GM23338 (cell line): ENCODE measurements around the gene CABYR. TPM values are rescaled to one million over a fixed set of nuclear protein-coding genes. Genes with fewer than 3 reads are reported as not detected.

Experiments
- ATAC-seq: fragments of 200-7000 bp; cut with Tn5 transposase; 3 replicates; pipeline ENCODE4 v1.9.1; 2020
- DNase-seq: peaks from one replicate; pipeline ENCODE4 v3.0.0-alpha.2; 2015; ENCODE audit warnings: low spot score
- H2AFZ ChIP-seq: fragments of 200-600 bp; sonication (generic); 2 replicates; pipeline ENCODE4 v1.8.0; 2016; ENCODE audit warnings: antibody characterized with exemption, mild to moderate bottlenecking, moderate library complexity
- H3F3A ChIP-seq: fragments of 200-600 bp; sonication (generic); replicated peaks from 2 replicates; pipeline ENCODE4 v1.8.0; 2017; ENCODE audit warnings: antibody characterized with exemption, mixed run types, low read depth
- H3K27ac ChIP-seq: fragments of 200-600 bp; sonication (generic); 2 replicates; pipeline ENCODE4 v1.6.1; 2016; ENCODE audit warnings: low read depth
- H3K27me3 ChIP-seq: fragments of 200-600 bp; sonication (generic); 2 replicates; pipeline ENCODE4 v1.8.0; 2016; ENCODE audit warnings: mild to moderate bottlenecking, mixed run types, moderate library complexity; ENCODE audit not compliant: insufficient read depth
- H3K36me3 ChIP-seq: fragments of 200-600 bp; sonication (generic); 2 replicates; pipeline ENCODE4 v1.8.0; 2016; ENCODE audit warnings: mild to moderate bottlenecking; ENCODE audit not compliant: insufficient read depth
- H3K4me1 ChIP-seq: fragments of 200-600 bp; sonication (generic); 2 replicates; pipeline ENCODE4 v1.8.0; 2016; ENCODE audit warnings: mild to moderate bottlenecking, moderate library complexity; ENCODE audit not compliant: insufficient read depth
- H3K4me2 ChIP-seq: fragments of 200-600 bp; sonication (generic); 2 replicates; pipeline ENCODE4 v1.7.1; 2017; ENCODE audit warnings: mixed run types
- H3K4me3 ChIP-seq: fragments of 200-600 bp; sonication (generic); 2 replicates; pipeline ENCODE4 v1.6.1; 2016; ENCODE audit warnings: mixed run types
- H3K79me2 ChIP-seq: fragments of 200-600 bp; sonication (generic); replicated peaks from 2 replicates; pipeline ENCODE4 v1.8.0; 2017; ENCODE audit warnings: mild to moderate bottlenecking; ENCODE audit not compliant: insufficient read depth
- H3K9me2 ChIP-seq: fragments of 200-600 bp; sonication (generic); 2 replicates; pipeline ENCODE4 v1.8.0; 2017; ENCODE audit not compliant: insufficient read depth
- H4K20me1 ChIP-seq: fragments of 200-600 bp; sonication (generic); replicated peaks from 2 replicates; pipeline ENCODE4 v1.8.0; 2017; ENCODE audit warnings: mild to moderate bottlenecking; ENCODE audit not compliant: insufficient read depth
- H3K27ac Mint-ChIP-seq: 2 replicates; pipeline ENCODE4 v1.8.0; 2020; ENCODE audit warnings: inconsistent platforms, mild to moderate bottlenecking, moderate library complexity, mixed read lengths
- H3K27me3 Mint-ChIP-seq: 3 replicates; pipeline ENCODE4 v1.8.0; 2022; ENCODE audit warnings: low read depth, mild to moderate bottlenecking, moderate library complexity, mixed read lengths, inconsistent platforms; ENCODE audit not compliant: insufficient read depth, poor library complexity
- H3K36me3 Mint-ChIP-seq: 3 replicates; pipeline ENCODE4 v1.8.0; 2021; ENCODE audit warnings: low read depth, mild to moderate bottlenecking, inconsistent platforms, moderate library complexity, mixed read lengths
- H3K4me1 Mint-ChIP-seq: 3 replicates; pipeline ENCODE4 v1.8.0; 2020; ENCODE audit warnings: mild to moderate bottlenecking, inconsistent platforms, mixed read lengths
- H3K4me3 Mint-ChIP-seq: 3 replicates; pipeline ENCODE4 v1.8.0; 2021; ENCODE audit warnings: moderate library complexity, mild to moderate bottlenecking, inconsistent platforms, mixed read lengths
- H3K9me3 Mint-ChIP-seq: 3 replicates; pipeline ENCODE4 v1.8.0; 2020; ENCODE audit warnings: moderate library complexity, mild to moderate bottlenecking, inconsistent platforms, mixed read lengths
- CREB1 ChIP-seq: fragments of 250-450 bp; sonication (Bioruptor Pico); IDR thresholded peaks from 2 replicates; pipeline ENCODE4 v1.5.0; 2020; ENCODE audit warnings: low read depth, mild to moderate bottlenecking, moderate library complexity
- EZH2 ChIP-seq: fragments of 200-600 bp; sonication (generic); IDR thresholded peaks from one replicate; pipeline ENCODE4 v1.8.0; 2017; ENCODE audit warnings: antibody characterized with exemption, mild to moderate bottlenecking, low read depth; ENCODE audit not compliant: unreplicated experiment
- EZH2phosphoT487 ChIP-seq: fragments of 200-600 bp; sonication (generic); IDR thresholded peaks from one replicate; pipeline ENCODE4 v1.8.1; 2018; ENCODE audit warnings: antibody characterized with exemption; ENCODE audit not compliant: unreplicated experiment
- JUNB ChIP-seq: IDR thresholded peaks from one replicate; pipeline ENCODE4 v1.6.1; 2016; ENCODE audit warnings: antibody characterized with exemption; ENCODE audit not compliant: unreplicated experiment
- NANOG ChIP-seq: IDR thresholded peaks from 2 replicates; pipeline ENCODE4 v1.6.1; 2016; ENCODE audit warnings: antibody characterized with exemption, borderline replicate concordance
- POLR2AphosphoS5 ChIP-seq: IDR thresholded peaks from 2 replicates; pipeline ENCODE4 v1.6.1; 2016; ENCODE audit warnings: antibody characterized with exemption, low read depth
- REST ChIP-seq: IDR thresholded peaks from one replicate; pipeline ENCODE4 v1.6.1; 2018; ENCODE audit warnings: antibody characterized with exemption; ENCODE audit not compliant: unreplicated experiment
- STAT1 ChIP-seq: IDR thresholded peaks from one replicate; pipeline ENCODE4 v1.6.1; 2016; ENCODE audit warnings: antibody characterized with exemption; ENCODE audit not compliant: unreplicated experiment
- ZNF331 ChIP-seq: fragments of 250-450 bp; sonication (Bioruptor Pico); IDR thresholded peaks from 2 replicates; pipeline ENCODE4 v1.5.0; 2020; ENCODE audit warnings: low read depth, mild to moderate bottlenecking, moderate library complexity
- polyA plus RNA-seq: library from polyadenylated mRNA; unstranded; fragments of >200 nt; fragmentation: Nextera tagmentation; extraction: Ambion mirVana; gene quantifications from 2 replicates; pipeline ENCODE4 v1.2.1, GENCODE V29; 2016
- total RNA-seq: library from RNA; depleted of rRNA; stranded (reverse); fragments of >200 nt; shearing (Covaris generic); gene quantifications from 2 replicates; pipeline ENCODE4 v1.2.3, GENCODE V29; 2014

Gene CABYR
- total and polyA plus RNA-seq, 2 experiments from 2014 or later = 24.0 to 48.4 TPM

GRCh38 chr18:24130494-24130893 is 8.4 kb upstream of the CABYR start:
- H3K4me1 ChIP-seq = no peaks in the 10 kb centered on the region
- no peak for DNase-seq
- no peaks in the 10 kb centered on the region for H3K79me2 ChIP-seq
- H3K27ac Mint-ChIP-seq = no peak overlapping the region
- H3K9me3 Mint-ChIP-seq = no peaks in the 10 kb centered on the region
- no peak overlapping the region for H3K4me3 ChIP-seq
- H3K36me3 Mint-ChIP-seq = peaks cover 6% of the 10 kb centered on the region; the same call in 1 of the 3 replicates
- H3K4me3 Mint-ChIP-seq = no peak overlapping the region
- TF ChIP-seq STAT1 = no peak
- no peaks in the 10 kb centered on the region for H4K20me1 ChIP-seq
- H3K9me2 ChIP-seq = no peaks in the 10 kb centered on the region
- no peaks in the 10 kb centered on the region for H3K4me1 Mint-ChIP-seq
- H3K27ac ChIP-seq = no peak overlapping the region
- no peak for ATAC-seq
- H3K27me3 Mint-ChIP-seq = peaks cover 2% of the 10 kb centered on the region
- no peaks in the 10 kb centered on the region for H3K27me3 ChIP-seq
- no peak overlapping the region for H3K4me2 ChIP-seq
- no peak overlapping the region for H2AFZ ChIP-seq
- H3F3A ChIP-seq = no peaks in the 10 kb centered on the region
- peaks cover 38% of the 10 kb centered on the region for H3K36me3 ChIP-seq

GRCh38 chr18:24136967-24137373 is 1.9 kb upstream of the CABYR start:
- Histone ChIP-seq H3K27ac (peak overlapping the region; percentile 97), H2AFZ (no peak overlapping the region), H3K4me3 (no peak overlapping the region), H3K27me3 (no peaks in the 10 kb centered on the region), H3K9me2 (no peaks in the 10 kb centered on the region), H3K4me1 (peaks cover 26% of the 10 kb centered on the region), H4K20me1 (no peaks in the 10 kb centered on the region), H3K4me2 (peak overlapping the region; percentile 14; the same call in 1 of the 2 replicates), H3F3A (peaks cover 5% of the 10 kb centered on the region; the same call in 1 of the 2 replicates), H3K79me2 (peaks cover 17% of the 10 kb centered on the region), H3K36me3 (peaks cover 16% of the 10 kb centered on the region)
- Mint-ChIP-seq H3K9me3 (peaks cover 2% of the 10 kb centered on the region; the same call in 1 of the 3 replicates), H3K4me1 (peaks cover 27% of the 10 kb centered on the region), H3K27ac (peak overlapping the region; percentile 79), H3K27me3 (peaks cover 5% of the 10 kb centered on the region), H3K4me3 (0 out of 3 replicates have a peak overlapping the region, but pooled peaks have one; percentile 1), H3K36me3 (peaks cover 9% of the 10 kb centered on the region)
- ATAC-seq (peak; percentile 10), DNase-seq (peak; percentile 46)
- peak; percentile 4; the same call in 1 of the 2 replicates for TF ChIP-seq POLR2AphosphoS5
- no peak for TF ChIP-seq EZH2phosphoT487

- H3K27ac ChIP-seq = peak overlapping the region; percentile 97
- ATAC-seq (peak; percentile 3; the same call in 2 of the 3 replicates), DNase-seq (peak; percentile 28)
- Mint-ChIP-seq H3K4me1 (peaks cover 27% of the 10 kb centered on the region), H3K4me3 (peak overlapping the region; percentile 84), H3K27me3 (peaks cover 5% of the 10 kb centered on the region), H3K9me3 (peaks cover 2% of the 10 kb centered on the region; the same call in 1 of the 3 replicates), H3K27ac (peak overlapping the region; percentile 94), H3K36me3 (peaks cover 9% of the 10 kb centered on the region)
- H3K27me3 ChIP-seq = no peaks in the 10 kb centered on the region
- no peaks in the 10 kb centered on the region for H3K9me2 ChIP-seq
- TF ChIP-seq EZH2 (no peak), CREB1 (CRISPR knock-in tag) (no peak), REST (no peak), POLR2AphosphoS5 (no peak), JUNB (no peak), EZH2phosphoT487 (no peak), STAT1 (no peak), ZNF331 (CRISPR knock-in tag) (no peak), NANOG (no peak)
- H4K20me1 ChIP-seq = no peaks in the 10 kb centered on the region
- peaks cover 26% of the 10 kb centered on the region for H3K4me1 ChIP-seq
- H3K4me3 ChIP-seq = peak overlapping the region; percentile 67
- H3K4me2 ChIP-seq = peak overlapping the region; percentile 79
- H3K79me2 ChIP-seq = peaks cover 22% of the 10 kb centered on the region
- H2AFZ ChIP-seq = no peak overlapping the region
- H3F3A ChIP-seq = peaks cover 5% of the 10 kb centered on the region; the same call in 1 of the 2 replicates
- H3K36me3 ChIP-seq = peaks cover 2% of the 10 kb centered on the region; the same call in 1 of the 2 replicates
Observed at GRCh38 chr18:24138409-24138788, 463 bp upstream of the CABYR start.
